HG03565 (cell line): Measurements from ENCODE around the gene MAPKAP1.
"Not testable (repeated sequence)": the region's sequence is repeated elsewhere in the genome, so short reads cannot be mapped to it uniquely, and the experiment has no call there.

Experiments
- ATAC-seq: cut with Tn5 transposase; IDR thresholded peaks from one replicate; pipeline ENCODE4 v1.9.1; 2021; ENCODE audit warnings: mild to moderate bottlenecking, moderate library complexity; ENCODE audit not compliant: unreplicated experiment

Gene MAPKAP1

GRCh38 chr9:125732562-125732961, 25.6 kb upstream of the MAPKAP1 start:
- ATAC-seq, result no peak

DNA sequence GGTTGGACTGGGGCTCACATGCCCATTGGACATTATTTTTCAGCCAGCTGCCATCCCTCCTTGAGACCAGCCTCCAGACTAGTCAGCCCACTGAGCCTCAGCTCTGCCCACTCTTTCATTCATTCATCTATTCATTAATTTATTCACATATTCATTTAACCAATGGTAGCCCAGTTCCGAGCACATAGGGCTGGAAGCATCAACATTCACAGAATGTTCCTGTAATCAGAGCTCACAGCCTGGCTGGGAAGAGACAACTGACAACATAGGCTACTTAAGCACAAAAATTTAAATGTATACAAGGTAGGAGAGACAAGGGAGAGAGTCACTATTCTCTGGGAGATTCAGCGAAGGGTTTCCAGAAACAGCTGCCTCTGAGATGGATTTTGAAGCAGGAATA, 23.2 kb upstream of the MAPKAP1 start:
- no peak for ATAC-seq

DNA sequence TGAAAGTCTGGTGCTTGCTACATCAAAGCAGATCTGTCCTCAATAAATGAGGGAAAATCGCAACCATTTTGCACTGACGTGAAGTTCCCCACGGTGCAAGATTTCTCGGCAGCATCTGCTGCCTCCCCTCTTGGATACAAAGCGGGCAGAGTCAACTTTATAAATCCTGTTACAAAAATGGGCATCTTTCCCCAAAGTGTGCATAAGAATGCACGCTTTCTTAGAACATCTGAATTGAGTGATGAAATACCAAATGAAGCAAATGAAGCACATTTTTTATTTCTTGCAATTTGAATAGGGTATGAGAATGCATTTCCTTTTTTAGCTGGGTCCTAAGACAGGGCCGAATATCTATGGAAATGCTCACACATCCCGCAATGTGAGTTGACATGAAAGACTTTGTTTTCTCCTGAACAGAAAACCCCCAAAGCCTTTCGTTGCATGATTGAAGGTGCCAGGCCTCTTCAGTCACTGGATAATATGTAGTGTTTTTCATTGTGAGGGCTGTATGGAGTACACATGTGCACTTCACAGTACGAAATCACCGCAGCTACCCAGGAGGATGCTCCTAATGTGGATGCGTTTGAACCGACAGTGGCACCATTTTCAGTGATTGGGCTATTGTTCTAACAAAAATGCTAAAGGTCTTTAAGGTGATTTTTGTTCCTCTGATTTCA, 19.6 kb upstream of the MAPKAP1 start:
- ATAC-seq, result no peak

DNA sequence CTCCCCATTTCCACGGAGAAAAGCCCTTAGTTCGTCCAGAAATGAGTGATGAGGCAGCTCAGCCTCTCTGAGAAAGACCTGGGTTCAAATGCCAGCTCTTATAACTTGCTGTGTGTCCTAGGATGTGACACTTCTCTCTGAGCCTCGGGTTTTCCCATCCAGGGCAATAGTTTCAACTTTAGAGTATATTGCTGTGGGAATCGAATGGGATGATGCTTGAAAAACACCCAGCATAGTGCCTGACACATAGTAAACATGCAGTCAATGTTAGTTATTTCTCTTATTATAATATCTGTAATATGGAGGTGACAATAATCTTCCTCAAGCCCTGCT, 430 bp upstream of the MAPKAP1 start:
- peak; percentile 4 for ATAC-seq

GRCh38 chr9:125705893-125706292, 1.1 kb downstream of the MAPKAP1 start:
- no peak for ATAC-seq

GRCh38 chr9:125703662-125704061, 3.3 kb downstream of the MAPKAP1 start:
- no peak for ATAC-seq

DNA sequence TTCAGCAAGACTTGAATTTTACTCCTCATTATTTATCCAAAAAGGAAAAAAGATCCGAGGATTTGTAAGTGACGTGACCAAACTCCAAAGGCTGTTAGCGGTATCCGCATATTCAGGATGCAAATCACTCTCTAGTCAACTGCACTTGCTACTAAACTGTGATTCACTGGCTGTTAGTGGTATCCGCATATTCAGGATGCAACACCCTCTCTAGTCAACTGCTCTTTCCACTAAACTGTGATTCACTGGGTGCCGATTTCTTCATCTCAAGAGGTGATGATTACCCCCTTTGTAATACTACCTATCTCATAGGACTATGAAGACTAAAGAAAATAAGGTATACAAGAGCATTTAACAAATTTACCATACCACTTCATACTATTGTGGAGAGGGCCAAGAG, 5.7 kb downstream of the MAPKAP1 start:
- ATAC-seq, result peak; percentile 31

DNA sequence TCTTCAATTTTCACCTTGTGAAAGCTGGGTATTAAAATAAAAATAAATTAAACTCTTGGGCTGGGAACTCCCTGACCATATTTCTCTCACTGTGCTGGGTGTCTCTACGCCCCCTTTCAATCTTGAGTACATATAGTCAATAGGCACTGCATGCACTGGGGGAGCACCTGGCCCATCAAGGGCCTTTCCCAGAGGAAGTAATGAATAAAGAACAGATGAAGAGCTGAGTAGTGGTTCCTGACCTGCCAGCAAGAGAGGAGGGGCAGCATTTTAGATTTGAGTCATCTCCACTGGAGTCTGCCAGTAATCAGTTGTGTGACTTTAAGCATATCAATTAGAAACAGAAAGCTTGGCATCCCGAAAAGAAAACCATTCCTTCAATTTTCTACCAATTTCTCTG, 6.2 kb downstream of the MAPKAP1 start:
- peak; percentile 69 for ATAC-seq

GRCh38 chr9:125699870-125700269, 7.1 kb downstream of the MAPKAP1 start:
- ATAC-seq, result no peak

GRCh38 chr9:125696106-125696647, 10.8 kb downstream of the MAPKAP1 start:
- ATAC-seq, result no peak

DNA sequence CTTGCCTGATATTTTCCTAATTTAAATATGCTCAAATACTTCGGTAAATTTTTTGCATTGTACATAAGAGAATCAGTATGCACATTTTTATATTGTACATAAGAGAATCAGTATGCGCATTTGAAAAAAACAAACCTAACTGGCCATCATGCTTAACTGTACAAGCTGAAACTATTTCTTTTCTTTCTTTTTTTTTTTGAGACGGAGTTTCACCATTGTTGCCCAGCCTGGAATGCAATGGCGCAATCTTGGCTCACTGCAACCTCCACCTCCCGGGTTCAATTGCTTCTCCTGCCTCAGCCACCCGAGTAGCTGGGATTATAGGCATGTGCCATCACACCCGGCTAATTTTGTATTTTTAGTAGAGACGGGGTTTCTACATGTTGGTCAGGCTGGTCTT, 11.5 kb downstream of the MAPKAP1 start:
- ATAC-seq, result not testable (repeated sequence)

GRCh38 chr9:125694478-125694877, 12.5 kb downstream of the MAPKAP1 start:
- no peak for ATAC-seq

DNA sequence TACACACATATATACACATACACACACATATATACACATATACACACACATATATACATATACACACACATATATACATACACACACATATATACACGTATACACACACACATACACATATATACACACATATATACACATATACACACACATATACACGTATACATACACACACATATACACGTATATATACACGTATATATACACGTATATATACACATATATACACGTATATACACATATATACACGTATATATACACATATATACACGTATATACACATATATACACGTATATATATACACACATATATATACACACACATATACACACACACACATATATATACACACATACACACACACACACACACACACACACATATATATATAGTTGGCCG, 13.5 kb downstream of the MAPKAP1 start:
- not testable (repeated sequence) for ATAC-seq

- no peak for ATAC-seq
Observed at GRCh38 chr9:125691869-125692268, 15.1 kb downstream of the MAPKAP1 start.

DNA sequence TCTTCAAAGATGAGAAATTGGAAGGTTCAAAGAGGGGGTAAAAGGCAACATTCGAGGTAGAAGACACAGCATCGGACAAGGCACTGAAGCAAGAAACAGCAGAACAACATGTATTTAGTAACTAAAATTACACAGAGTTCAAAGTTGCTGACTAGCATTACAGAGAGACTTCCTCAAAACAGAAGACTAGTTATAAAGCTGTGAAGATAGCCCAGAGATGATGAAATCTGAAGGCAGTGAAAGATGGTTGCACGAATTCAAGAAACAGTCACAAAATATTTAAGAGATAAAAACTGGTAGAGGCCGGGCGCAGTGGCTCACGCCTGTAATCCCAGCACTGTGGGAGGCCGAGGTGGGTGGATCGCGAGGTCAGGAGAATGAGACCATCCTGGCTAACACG, 16.3 kb downstream of the MAPKAP1 start:
- ATAC-seq, result no peak

GRCh38 chr9:125687163-125687863, 19.7 kb downstream of the MAPKAP1 start:
- ATAC-seq, result no peak

GRCh38 chr9:125685167-125685566, 21.8 kb downstream of the MAPKAP1 start:
- no peak for ATAC-seq

GRCh38 chr9:125683486-125683885, 23.5 kb downstream of the MAPKAP1 start:
- ATAC-seq, result no peak

DNA sequence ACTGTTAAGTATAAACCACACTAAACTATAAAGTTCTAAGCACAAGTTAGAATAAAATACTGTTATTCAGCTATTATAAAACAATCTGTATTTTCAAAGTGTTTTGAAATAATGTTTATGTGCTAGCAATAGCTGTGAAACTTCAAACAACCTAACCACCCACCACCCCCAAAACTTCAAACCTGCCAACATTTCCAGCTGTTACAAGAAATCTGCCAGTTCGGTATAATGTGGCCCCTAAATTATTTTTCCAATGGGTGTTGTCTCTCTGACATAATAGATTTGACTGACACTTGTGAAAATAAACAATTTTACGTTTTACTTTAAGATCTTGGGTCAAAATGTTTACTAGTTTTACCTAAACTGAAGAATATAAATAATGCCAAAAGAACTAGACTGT, 24.7 kb downstream of the MAPKAP1 start:
- ATAC-seq, result no peak

GRCh38 chr9:125681657-125682056, 25.4 kb downstream of the MAPKAP1 start:
- no peak for ATAC-seq

GRCh38 chr9:125681086-125681622, 25.9 kb downstream of the MAPKAP1 start:
- no peak for ATAC-seq

GRCh38 chr9:125680445-125680844, 26.6 kb downstream of the MAPKAP1 start:
- ATAC-seq, result no peak
